Measurements from ENCODE around the gene SLC28A1. TPM values are rescaled to one million over a fixed set of nuclear protein-coding genes. Genes with fewer than 3 reads are reported as not detected.

The SLC28A1 gene
- total RNA-seq, 2 experiments from 2014 or later, result not detected

- ChIA-PET CTCF (ENCODE audit: unreplicated experiment) (interaction anchor here (0.8 kb wide), 1 partner anchor 224 kb away, joined by 3 read pairs; the partner anchor contains the start of gene WDR73), POLR2A (interaction anchor here (0.6 to 1.0 kb wide), 2 partner anchors 35 to 280 kb away, joined by 3 to 7 read pairs; no protein-coding TSS in a partner anchor)
- H3K9me2 ChIP-seq (ENCODE audit: insufficient read depth, low read length), result no peaks in the 10 kb centered on the region
- DNase-seq (ENCODE audit: low spot score), result peak; percentile 68
- no peak overlapping the region for H2AFZ ChIP-seq (ENCODE audit: low read length)
- H3K9me3 ChIP-seq (ENCODE audit: low read length), result no peaks in the 10 kb centered on the region
- intact Hi-C loops (cut with micrococcal nuclease; ENCODE audit: unreplicated experiment), result loop anchor here (1.0 to 5.0 kb wide), 4 partner anchors 51 to 290 kb away; partner anchors contain the start of genes NMB and WDR73
- no TSS peak for BruUV-seq (replicated peaks)
- H3K79me2 ChIP-seq (ENCODE audit: insufficient read depth, low read depth, low read length), result no peaks in the 10 kb centered on the region
- H3K36me3 ChIP-seq (ENCODE audit: insufficient read depth, low read length), result no peaks in the 10 kb centered on the region
- H3K27ac ChIP-seq (ENCODE audit: low read depth, low read length, poor library complexity, severe bottlenecking), result no peak overlapping the region
- no peak overlapping the region for H3K4me3 ChIP-seq (ENCODE audit: low read depth, low read length, poor library complexity, severe bottlenecking)
- H3K4me1 ChIP-seq (ENCODE audit: insufficient read depth, low read length, poor library complexity, severe bottlenecking), result no peaks in the 10 kb centered on the region
- no peak overlapping the region for H3K4me2 ChIP-seq (ENCODE audit: low read length)
- no peak for TF ChIP-seq EZH2phosphoT487 (IDR thresholded peaks at IDR 0.05; ENCODE audit: borderline replicate concordance, low read depth, low read length)
- TF ChIP-seq, protein P1, sequence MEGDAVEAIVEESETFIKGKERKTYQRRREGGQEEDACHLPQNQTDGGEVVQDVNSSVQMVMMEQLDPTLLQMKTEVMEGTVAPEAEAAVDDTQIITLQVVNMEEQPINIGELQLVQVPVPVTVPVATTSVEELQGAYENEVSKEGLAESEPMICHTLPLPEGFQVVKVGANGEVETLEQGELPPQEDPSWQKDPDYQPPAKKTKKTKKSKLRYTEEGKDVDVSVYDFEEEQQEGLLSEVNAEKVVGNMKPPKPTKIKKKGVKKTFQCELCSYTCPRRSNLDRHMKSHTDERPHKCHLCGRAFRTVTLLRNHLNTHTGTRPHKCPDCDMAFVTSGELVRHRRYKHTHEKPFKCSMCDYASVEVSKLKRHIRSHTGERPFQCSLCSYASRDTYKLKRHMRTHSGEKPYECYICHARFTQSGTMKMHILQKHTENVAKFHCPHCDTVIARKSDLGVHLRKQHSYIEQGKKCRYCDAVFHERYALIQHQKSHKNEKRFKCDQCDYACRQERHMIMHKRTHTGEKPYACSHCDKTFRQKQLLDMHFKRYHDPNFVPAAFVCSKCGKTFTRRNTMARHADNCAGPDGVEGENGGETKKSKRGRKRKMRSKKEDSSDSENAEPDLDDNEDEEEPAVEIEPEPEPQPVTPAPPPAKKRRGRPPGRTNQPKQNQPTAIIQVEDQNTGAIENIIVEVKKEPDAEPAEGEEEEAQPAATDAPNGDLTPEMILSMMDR (conservative IDR thresholded peaks at IDR 0.05; ENCODE audit: low read length), result peak; percentile 82
- no peaks in the 10 kb centered on the region for H4K20me1 ChIP-seq (ENCODE audit: insufficient read depth, low read length)
Observed at GRCh38 chr15:84878504-84878903, 6.0 kb upstream of the SLC28A1 start.

- no peaks in the 10 kb centered on the region for H4K20me1 ChIP-seq (ENCODE audit: insufficient read depth, low read length)
- no peak for DNase-seq (ENCODE audit: low spot score)
- H2AFZ ChIP-seq (ENCODE audit: low read length), result no peak overlapping the region
- H3K4me3 ChIP-seq (ENCODE audit: low read depth, low read length, poor library complexity, severe bottlenecking), result no peak overlapping the region
- H3K4me1 ChIP-seq (ENCODE audit: insufficient read depth, low read length, poor library complexity, severe bottlenecking), result no peaks in the 10 kb centered on the region
- no peaks in the 10 kb centered on the region for H3K9me2 ChIP-seq (ENCODE audit: insufficient read depth, low read length)
- no peak overlapping the region for H3K27ac ChIP-seq (ENCODE audit: low read depth, low read length, poor library complexity, severe bottlenecking)
- TF ChIP-seq, protein P1 (conservative IDR thresholded peaks at IDR 0.05; ENCODE audit: low read length), result no peak
- no peak for TF ChIP-seq EZH2phosphoT487 (IDR thresholded peaks at IDR 0.05; ENCODE audit: borderline replicate concordance, low read depth, low read length)
- H3K36me3 ChIP-seq (ENCODE audit: insufficient read depth, low read length), result no peaks in the 10 kb centered on the region
- CTCF ChIA-PET (ENCODE audit: unreplicated experiment), result interaction anchor here (0.8 kb wide), 1 partner anchor 225 kb away, joined by 3 read pairs; the partner anchor contains the start of gene WDR73
- intact Hi-C loops (cut with micrococcal nuclease; ENCODE audit: unreplicated experiment), result loop anchor here (2.0 to 5.0 kb wide), 2 partner anchors 52 to 290 kb away; no protein-coding TSS in a partner anchor
- H3K9me3 ChIP-seq (ENCODE audit: low read length), result no peaks in the 10 kb centered on the region
- POLR2A ChIA-PET, result interaction anchor here (0.7 to 1.0 kb wide), 2 partner anchors 281 to 294 kb away, joined by 3 to 7 read pairs; no protein-coding TSS in a partner anchor
- BruUV-seq (replicated peaks), result no TSS peak
- no peaks in the 10 kb centered on the region for H3K79me2 ChIP-seq (ENCODE audit: insufficient read depth, low read depth, low read length)
- no peak overlapping the region for H3K4me2 ChIP-seq (ENCODE audit: low read length)
Observed at GRCh38 chr15:84879088-84879780, 5.2 kb upstream of the SLC28A1 start.

DNA sequence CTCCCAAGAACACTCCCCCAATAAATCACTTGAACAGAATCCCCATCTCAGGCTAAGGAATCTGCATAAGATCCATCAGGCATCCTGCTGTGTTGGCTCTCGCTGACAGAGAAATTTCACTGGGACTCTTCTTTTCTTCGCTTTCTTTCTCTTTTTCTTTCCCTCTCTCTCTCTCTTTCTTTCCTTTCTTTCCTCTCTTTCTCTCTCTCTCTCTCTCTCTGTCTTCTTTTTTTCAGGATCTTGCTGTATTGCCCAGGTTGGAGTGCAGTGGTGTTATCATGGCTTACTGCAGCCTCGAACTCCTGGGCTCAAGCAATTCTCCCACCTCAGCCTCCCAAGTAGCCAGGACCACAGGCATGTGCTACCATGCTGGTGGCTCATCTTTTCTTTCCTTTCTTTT, 4.5 kb upstream of the SLC28A1 start:
- intact Hi-C loops (cut with micrococcal nuclease; ENCODE audit: unreplicated experiment), result no loop called here
- no peak overlapping the region for H3K4me2 ChIP-seq (ENCODE audit: low read length)
- H4K20me1 ChIP-seq (ENCODE audit: insufficient read depth, low read length), result no peaks in the 10 kb centered on the region
- H3K36me3 ChIP-seq (ENCODE audit: insufficient read depth, low read length), result no peaks in the 10 kb centered on the region
- H2AFZ ChIP-seq (ENCODE audit: low read length), result no peak overlapping the region
- no peaks in the 10 kb centered on the region for H3K79me2 ChIP-seq (ENCODE audit: insufficient read depth, low read depth, low read length)
- H3K4me3 ChIP-seq (ENCODE audit: low read depth, low read length, poor library complexity, severe bottlenecking), result no peak overlapping the region
- POLR2A ChIA-PET, result no interaction called here
- no peak overlapping the region for H3K27ac ChIP-seq (ENCODE audit: low read depth, low read length, poor library complexity, severe bottlenecking)
- H3K9me3 ChIP-seq (ENCODE audit: low read length), result no peaks in the 10 kb centered on the region
- BruUV-seq (replicated peaks), result no TSS peak
- TF ChIP-seq, protein P1 (conservative IDR thresholded peaks at IDR 0.05; ENCODE audit: low read length), result no peak
- no peak for TF ChIP-seq EZH2phosphoT487 (IDR thresholded peaks at IDR 0.05; ENCODE audit: borderline replicate concordance, low read depth, low read length)
- CTCF ChIA-PET (ENCODE audit: unreplicated experiment), result no interaction called here
- H3K4me1 ChIP-seq (ENCODE audit: insufficient read depth, low read length, poor library complexity, severe bottlenecking), result no peaks in the 10 kb centered on the region
- H3K9me2 ChIP-seq (ENCODE audit: insufficient read depth, low read length), result no peaks in the 10 kb centered on the region
- no peak for DNase-seq (ENCODE audit: low spot score)

Data from OCI-LY7 (cell line).